HCT116 (cell line): Measurements from ENCODE around the gene ZFYVE27. TPM values are rescaled to one million over a fixed set of nuclear protein-coding genes. Genes with fewer than 3 reads are reported as not detected.

ENCODE experiments used
- ATAC-seq: fragments of 200-7000 bp; cut with Tn5 transposase; 2 replicates; pipeline ENCODE4 v1.9.1; 2020; ENCODE audit warnings: mild to moderate bottlenecking, moderate library complexity
- BruUV-seq: library from RNA; stranded (reverse); fragments of 400-500 nt; replicated peaks from 2 replicates; lab custom pipeline; 2021; lab: Mats Ljungman, UMichigan
- CTCF ChIA-PET: fragments of 300-600 bp; sonication (Branson Sonifier 250); formaldehyde crosslinking; loops from one replicate; lab custom pipeline; 2021; ENCODE audit warnings: antibody characterized with exemption; lab: Charles Lee
- POLR2A ChIA-PET: fragments of 300-600, 350-600 bp; sonication (Branson Sonifier 250); formaldehyde crosslinking; loops from one replicate; lab custom pipeline; 2021; ENCODE audit warnings: antibody characterized with exemption; lab: Charles Lee
- RAD21 ChIA-PET, 2 experiments: fragments of 300-600 bp; sonication (Branson Sonifier 250); formaldehyde crosslinking; loops; one replicate each; lab custom pipeline; 2023; ENCODE audit warnings: low total read pairs in 2 of 2; ENCODE audit not compliant: uncharacterized antibody in 2 of 2, unreplicated experiment in 2 of 2, low non-redundant PET in 1 of 2; lab: Charles Lee
- DNase-seq: peaks from one replicate; pipeline ENCODE4 v3.0.0-alpha.2; 2010; ENCODE audit warnings: low read depth, low spot score
- H2AFZ ChIP-seq: fragments of 200-600 bp; shearing (Covaris generic), sonication (generic); 2 replicates; pipeline ENCODE4 v1.6.1; 2017; ENCODE audit warnings: low read depth, mixed run types, mixed read lengths, antibody characterized with exemption, low read length; ENCODE audit not compliant: poor library complexity, severe bottlenecking
- H3K27ac ChIP-seq: 2 replicates; pipeline ENCODE4 v1.5.1; 2012; ENCODE audit warnings: low read depth, low read length
- H3K27me3 ChIP-seq: fragments of 200-600 bp; sonication (generic); 2 replicates; pipeline ENCODE4 v1.6.1; 2016; ENCODE audit warnings: mixed run types, low read length, mixed read lengths; ENCODE audit not compliant: insufficient read depth
- H3K36me3 ChIP-seq, 2 experiments: fragments of 200-500 bp in 1 of 2; fragments of 200-600 bp in 1 of 2; sonication (Bioruptor generic) in 1 of 2; sonication (generic) in 1 of 2; 2 replicates each; pipeline versions ENCODE4 v1.5.1 to v1.6.1; 2014 to 2016; ENCODE audit warnings: low read length in 2 of 2, inconsistent platforms in 1 of 2, mixed read lengths in 1 of 2, mixed run types in 1 of 2; ENCODE audit not compliant: insufficient read depth in 2 of 2, control insufficient read depth in 1 of 2
- H3K4me1 ChIP-seq, 2 experiments: fragments of 200-600 bp in 1 of 2; sonication (generic) in 1 of 2; 2 replicates each; pipeline versions ENCODE4 v1.5.1 to v1.6.1; 2012 to 2017; ENCODE audit warnings: low read length in 2 of 2, inconsistent platforms in 1 of 2, mild to moderate bottlenecking in 1 of 2, mixed read lengths in 1 of 2, mixed run types in 1 of 2, moderate library complexity in 1 of 2; ENCODE audit not compliant: insufficient read depth in 2 of 2, control insufficient read depth in 1 of 2
- H3K4me2 ChIP-seq: fragments of 200-600 bp; sonication (generic); 2 replicates; pipeline ENCODE4 v1.6.1; 2017; ENCODE audit warnings: mixed run types, low read length, mixed read lengths
- H3K4me3 ChIP-seq, 2 experiments: fragments of 200-600 bp in 1 of 2; sonication (generic) in 1 of 2; replicated peaks in 1 of 2; 2 replicates each; pipeline ENCODE4 v1.5.1; 2011 to 2016; ENCODE audit warnings: low read length in 2 of 2, control low read depth in 1 of 2, low read depth in 1 of 2, mild to moderate bottlenecking in 1 of 2, mixed read lengths in 1 of 2, mixed run types in 1 of 2
- H3K79me2 ChIP-seq: fragments of 200-600 bp; sonication (generic); 2 replicates; pipeline ENCODE4 v1.6.1; 2017; ENCODE audit warnings: mild to moderate bottlenecking, mixed run types, low read length, moderate library complexity, mixed read lengths; ENCODE audit not compliant: insufficient read depth
- H3K9ac ChIP-seq: fragments of 200-600 bp; sonication (generic); 2 replicates; pipeline ENCODE4 v1.6.1; 2016; ENCODE audit warnings: low read length, mixed read lengths
- H3K9me2 ChIP-seq: fragments of 200-600 bp; sonication (generic), shearing (Covaris generic); 2 replicates; pipeline ENCODE4 v1.6.1; 2017; ENCODE audit warnings: mixed run types, mild to moderate bottlenecking, moderate library complexity; ENCODE audit not compliant: insufficient read depth
- H3K9me3 ChIP-seq, 2 experiments: fragments of 200-500 bp in 1 of 2; fragments of 200-600 bp in 1 of 2; sonication (Bioruptor generic) in 1 of 2; sonication (generic) in 1 of 2; 2 replicates each; pipeline ENCODE4 v1.6.1; 2014 to 2017; ENCODE audit warnings: low read length in 2 of 2, mixed read lengths in 2 of 2, inconsistent platforms in 1 of 2, low read depth in 1 of 2, mild to moderate bottlenecking in 1 of 2, mixed run types in 1 of 2, moderate library complexity in 1 of 2; ENCODE audit not compliant: control insufficient read depth in 1 of 2, insufficient read depth in 1 of 2
- H4K20me1 ChIP-seq: fragments of 200-600 bp; sonication (generic), shearing (Covaris generic); 2 replicates; pipeline ENCODE4 v1.6.1; 2017; ENCODE audit warnings: mixed run types, mild to moderate bottlenecking, moderate library complexity; ENCODE audit not compliant: insufficient read depth
- CEBPB ChIP-seq: IDR thresholded peaks from 2 replicates; pipeline ENCODE4 v1.6.1; 2012; ENCODE audit warnings: low read depth
- EGR1 ChIP-seq: IDR thresholded peaks from 2 replicates; pipeline ENCODE4 v1.6.1; 2012; ENCODE audit warnings: low read depth
- ELF1 ChIP-seq: IDR thresholded peaks from 2 replicates; pipeline ENCODE4 v1.6.1; 2012; ENCODE audit warnings: low read depth, borderline replicate concordance
- EZH2phosphoT487 ChIP-seq: fragments of 200-600 bp; IDR thresholded peaks from 2 replicates; pipeline ENCODE4 v1.6.1; 2018; ENCODE audit warnings: antibody characterized with exemption, borderline replicate concordance
- FOSL1 ChIP-seq: IDR thresholded peaks from 2 replicates; pipeline ENCODE4 v1.6.1; 2012; ENCODE audit warnings: low read depth
- JUND ChIP-seq: IDR thresholded peaks from 2 replicates; pipeline ENCODE4 v1.6.1; 2012
- POLR2AphosphoS5 ChIP-seq: IDR thresholded peaks from 2 replicates; pipeline ENCODE4 v1.6.1; 2011; ENCODE audit warnings: mild to moderate bottlenecking, low read depth, low read length, moderate library complexity
- RAD21 ChIP-seq: IDR thresholded peaks from 2 replicates; pipeline ENCODE4 v1.6.1; 2012; ENCODE audit warnings: low read depth, mild to moderate bottlenecking
- SIN3A ChIP-seq: IDR thresholded peaks from 2 replicates; pipeline ENCODE4 v1.6.1; 2012; ENCODE audit warnings: low read depth
- SRF ChIP-seq: IDR thresholded peaks from 2 replicates; pipeline ENCODE4 v1.6.1; 2012; ENCODE audit warnings: low read depth
- TCF7L2 ChIP-seq: IDR thresholded peaks from 2 replicates; pipeline ENCODE4 v1.7.0; 2011; ENCODE audit warnings: borderline replicate concordance, inconsistent platforms; ENCODE audit not compliant: insufficient read depth, insufficient read length; ENCODE audit errors: extremely low read depth
- YY1 ChIP-seq: IDR thresholded peaks from 2 replicates; pipeline ENCODE4 v1.6.1; 2011; ENCODE audit warnings: low read length, low read depth, moderate library complexity, mild to moderate bottlenecking; ENCODE audit not compliant: insufficient replicate concordance; ENCODE audit errors: extremely low read depth
- ZFX ChIP-seq: fragments of 450-650 bp; IDR thresholded peaks from 2 replicates; pipeline ENCODE4 v1.6.1; 2017
- ZNF274 ChIP-seq: fragments of 200-500 bp; sonication (Bioruptor generic); IDR thresholded peaks from 2 replicates; pipeline ENCODE4 v1.6.1; 2014; ENCODE audit warnings: mild to moderate bottlenecking, low read depth, low read length, inconsistent platforms
- intact Hi-C: fragments of 100-400 bp; cut with micrococcal nuclease; formaldehyde crosslinking; loops from 2 replicates; pipeline ENCODE4 v1.10.0; 2022
- total RNA-seq: library from RNA; stranded (reverse); gene quantifications from one replicate; pipeline ENCODE4 v1.2.1, GENCODE V29; 2021; ENCODE audit not compliant: unreplicated experiment

ZFYVE27 gene
- total RNA-seq, 1 experiment from 2014 or later: 28.4 TPM

GRCh38 chr10:97771913-97772823, 35.2 kb downstream of the ZFYVE27 start, which contains the start of gene SFRP5:
TSS of gene SFRP5 (minus strand) at chr10:97771999. CDS start at chr10:97771833, 166 bp downstream.
- CTCF ChIA-PET: no interaction called here
- no peak for ATAC-seq
- no TSS peak for BruUV-seq
- POLR2A ChIA-PET: no interaction called here
- no peak for TF ChIP-seq TCF7L2
- no peak for TF ChIP-seq FOSL1
- TF ChIP-seq ZNF274: no peak
- TF ChIP-seq POLR2AphosphoS5: no peak
- TF ChIP-seq ZFX: no peak
- TF ChIP-seq RAD21: no peak
- TF ChIP-seq ELF1: no peak
- TF ChIP-seq CEBPB: no peak
- no peak for TF ChIP-seq JUND
- TF ChIP-seq EGR1: no peak
- TF ChIP-seq EZH2phosphoT487: no peak
- TF ChIP-seq SRF: no peak
- no peak for TF ChIP-seq YY1
- no peak for TF ChIP-seq SIN3A
- TF ChIP-seq, all 23 proteins: peak for 0
- H3K79me2 ChIP-seq: no peaks in the 10 kb centered on the region
- H3K4me2 ChIP-seq: no peak within 1 kb of the TSS
- H3K36me3 ChIP-seq: no peaks in the 10 kb centered on the region
- no peaks in the 10 kb centered on the region for H3K27me3 ChIP-seq
- H3K27ac ChIP-seq: no peak within 1 kb of the TSS
- no peak for DNase-seq
- no peak within 1 kb of the TSS for H2AFZ ChIP-seq
- no peaks in the 10 kb centered on the region for H3K9me2 ChIP-seq
- H3K9ac ChIP-seq: no peak within 1 kb of the TSS
- H3K4me1 ChIP-seq: no peaks in the 10 kb centered on the region
- intact Hi-C loops: no loop called here
- H4K20me1 ChIP-seq: no peaks in the 10 kb centered on the region
- H3K4me3 ChIP-seq: no peak within 1 kb of the TSS
- H3K9me3 ChIP-seq: no peaks in the 10 kb centered on the region
- RAD21 ChIA-PET: no interaction called here
